Upper lobe of left lung (tissue), 4 donors: Measurements from ENCODE around the gene TNFRSF8.

Experiments used
- EP300 ChIP-seq, 4 donors: sonication (generic); formaldehyde crosslinking; IDR thresholded peaks; one replicate each; pipeline ENCODE4 v1.5.1; 2017; ENCODE audit warnings: antibody characterized with exemption in 4 of 4, control low read depth in 2 of 4
- POLR2A ChIP-seq, 4 donors: fragments of 450-650 bp; IDR thresholded peaks; one replicate each; pipeline ENCODE4 v1.5.1; 2016 to 2017; ENCODE audit warnings: antibody characterized with exemption in 4 of 4, mild to moderate bottlenecking in 2 of 4
- POLR2AphosphoS5 ChIP-seq, 2 donors: sonication (generic); formaldehyde crosslinking; IDR thresholded peaks; one replicate each; pipeline ENCODE4 v1.5.1; 2017; ENCODE audit warnings: antibody characterized with exemption in 2 of 2
- TF ChIP-seq, protein P1 (sequence below), 6 experiments: fragments of 450-650 bp in 4 of 6; fragments of 200-600 bp in 2 of 6; sonication (generic) in 2 of 6; IDR thresholded peaks; one replicate each; pipeline ENCODE4 v1.5.1; 2016 to 2019; ENCODE audit warnings: antibody characterized with exemption in 6 of 6

DNA sequence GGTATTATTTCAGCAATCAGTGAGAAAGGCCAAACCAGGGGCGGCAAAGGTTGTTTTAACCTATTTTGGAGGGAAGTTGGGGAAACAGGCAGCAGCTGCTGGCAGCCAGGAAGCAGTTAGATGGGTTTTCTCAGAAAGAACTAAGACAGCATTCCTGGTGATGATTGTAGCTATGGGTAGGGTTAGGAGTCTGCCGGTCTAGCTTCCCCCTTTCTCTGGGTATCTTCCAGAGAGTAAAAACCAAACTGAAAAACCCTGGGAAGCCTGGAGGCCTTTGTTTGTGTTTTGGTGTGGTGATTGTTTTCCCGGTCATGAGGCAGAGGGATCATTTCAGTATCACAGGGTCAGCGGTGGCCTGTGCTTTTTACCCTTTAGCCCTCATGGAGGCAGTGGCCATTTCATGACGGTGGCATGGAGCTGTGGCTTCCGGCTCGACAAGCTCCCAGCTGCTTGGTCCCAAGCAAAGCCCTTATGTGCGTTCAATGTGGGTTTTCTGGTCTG lies 84.1 kb downstream of the TNFRSF8 start:
- TF ChIP-seq POLR2A (IDR thresholded peaks at IDR 0.05) (no peak), POLR2AphosphoS5 (IDR thresholded peaks at IDR 0.05) (peak in 1 of 2 donors; percentile 19), EP300 (IDR thresholded peaks at IDR 0.05) (no peak)
- TF ChIP-seq, protein P1, sequence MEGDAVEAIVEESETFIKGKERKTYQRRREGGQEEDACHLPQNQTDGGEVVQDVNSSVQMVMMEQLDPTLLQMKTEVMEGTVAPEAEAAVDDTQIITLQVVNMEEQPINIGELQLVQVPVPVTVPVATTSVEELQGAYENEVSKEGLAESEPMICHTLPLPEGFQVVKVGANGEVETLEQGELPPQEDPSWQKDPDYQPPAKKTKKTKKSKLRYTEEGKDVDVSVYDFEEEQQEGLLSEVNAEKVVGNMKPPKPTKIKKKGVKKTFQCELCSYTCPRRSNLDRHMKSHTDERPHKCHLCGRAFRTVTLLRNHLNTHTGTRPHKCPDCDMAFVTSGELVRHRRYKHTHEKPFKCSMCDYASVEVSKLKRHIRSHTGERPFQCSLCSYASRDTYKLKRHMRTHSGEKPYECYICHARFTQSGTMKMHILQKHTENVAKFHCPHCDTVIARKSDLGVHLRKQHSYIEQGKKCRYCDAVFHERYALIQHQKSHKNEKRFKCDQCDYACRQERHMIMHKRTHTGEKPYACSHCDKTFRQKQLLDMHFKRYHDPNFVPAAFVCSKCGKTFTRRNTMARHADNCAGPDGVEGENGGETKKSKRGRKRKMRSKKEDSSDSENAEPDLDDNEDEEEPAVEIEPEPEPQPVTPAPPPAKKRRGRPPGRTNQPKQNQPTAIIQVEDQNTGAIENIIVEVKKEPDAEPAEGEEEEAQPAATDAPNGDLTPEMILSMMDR (IDR thresholded peaks at IDR 0.05): no peak
